Nasal cavity respiratory epithelium epithelial cell of viscerocranial mucosa (primary cell): ENCODE data around the gene ZNF71. TPM values are rescaled to one million over a fixed set of nuclear protein-coding genes. Genes with fewer than 3 reads are reported as not detected.

Source experiments
- total RNA-seq: library from RNA; depleted of rRNA; stranded (reverse); fragments of >200 nt; gene quantifications from 2 replicates; pipeline ENCODE4 v1.2.3, GENCODE V29; 2014

ZNF71 gene
- 4.4 and 13.0 TPM in 2 replicates for total RNA-seq

GRCh38 chr19:56594783-56595547, at the start of gene ZNF71:
ZNF71 (plus strand) TSS chr19:56595302; CDS start chr19:56601559, 6,257 bp downstream.

GRCh38 chr19:56567274-56568120, 27.6 kb upstream of the ZNF71 start, which contains the start of gene ZNF470:
ZNF470 (plus strand) TSS chr19:56567468; CDS start chr19:56570312, 2,844 bp downstream.

GRCh38 chr19:56642711-56643459, 47.8 kb downstream of the ZNF71 start, which contains the start of gene SMIM17:
SMIM17 (plus strand) TSS chr19:56643159; CDS start chr19:56645668, 2,509 bp downstream.

DNA sequence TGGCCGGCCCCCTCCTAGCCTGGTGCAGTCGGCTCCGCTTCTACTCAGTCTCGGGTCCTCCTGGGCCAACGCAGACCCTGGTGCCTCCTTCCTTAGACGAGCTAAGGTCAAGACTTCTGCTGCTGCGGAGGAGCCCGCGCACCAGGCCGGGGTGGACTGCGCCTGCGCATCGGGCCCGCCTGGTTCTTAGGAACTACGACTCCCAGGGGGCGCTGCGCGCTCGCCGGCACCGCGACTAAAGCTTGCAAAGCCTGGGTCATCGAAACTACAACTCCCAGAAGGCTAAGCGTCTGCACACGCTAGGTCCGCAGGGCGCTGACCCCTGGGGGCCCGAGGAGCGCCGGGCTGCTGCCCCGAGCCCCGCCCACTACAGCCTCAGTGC, 76.5 kb downstream of the ZNF71 start, which contains the start of gene ZNF835:
Gene ZNF835 (minus strand): TSS at position 145 of the 382 bp plus-strand sequence. CDS start 6,559 bp downstream, outside the sequence.

Other genes starting within 250 kb of the ZNF71 start
- 2.4 and 3.8 TPM in 2 replicates for gene ZNF582, start 201.8 kb upstream of the ZNF71 start, total RNA-seq
- gene ZNF583, start 191.0 kb upstream of the ZNF71 start, total RNA-seq = 6.8 and 8.0 TPM in 2 replicates
- gene ZNF667, start 118.0 kb upstream of the ZNF71 start, total RNA-seq = 2.7 and 11.0 TPM in 2 replicates
- gene ZNF471, start 87.4 kb upstream of the ZNF71 start, total RNA-seq = 1.7 and 9.4 TPM in 2 replicates
- gene ZFP28, start 56.4 kb upstream of the ZNF71 start, total RNA-seq = 8.2 and 11.9 TPM in 2 replicates
- 3.4 and 10.5 TPM in 2 replicates for gene ZNF470, start 27.8 kb upstream of the ZNF71 start, total RNA-seq
- gene SMIM17, start 47.9 kb downstream of the ZNF71 start, total RNA-seq = 0.21 and 0.34 TPM in 2 replicates
- under 0.01 and 0.36 TPM in 2 replicates for gene ZNF835, start 76.5 kb downstream of the ZNF71 start, total RNA-seq
- 0.28 and 0.34 TPM in 2 replicates for gene PEG3, start 245.4 kb downstream of the ZNF71 start, total RNA-seq
- not detected in 2 replicates for gene ZIM2, start 245.4 kb downstream of the ZNF71 start, total RNA-seq